ENCODE results near the gene DDI1.

DNA sequence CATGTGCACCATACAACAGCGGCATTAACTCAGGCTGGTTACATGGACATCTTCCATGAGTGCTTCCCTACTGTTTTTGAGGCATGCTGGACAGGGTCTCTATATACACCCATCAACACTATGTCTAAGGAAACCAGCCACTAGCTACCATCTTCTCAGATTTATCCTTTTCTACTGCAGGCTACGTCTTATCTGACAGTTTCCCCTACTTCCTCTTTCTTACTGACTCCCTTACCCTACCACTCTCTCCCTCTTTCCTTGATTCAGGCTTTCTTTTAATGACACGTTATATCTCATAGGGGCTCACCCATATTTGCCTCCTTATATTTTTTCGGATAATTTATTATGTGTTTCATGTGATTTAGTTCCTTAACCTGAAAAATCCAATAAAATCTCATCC lies 41.8 kb downstream of the DDI1 start:
- TF ChIP-seq, protein P1, sequence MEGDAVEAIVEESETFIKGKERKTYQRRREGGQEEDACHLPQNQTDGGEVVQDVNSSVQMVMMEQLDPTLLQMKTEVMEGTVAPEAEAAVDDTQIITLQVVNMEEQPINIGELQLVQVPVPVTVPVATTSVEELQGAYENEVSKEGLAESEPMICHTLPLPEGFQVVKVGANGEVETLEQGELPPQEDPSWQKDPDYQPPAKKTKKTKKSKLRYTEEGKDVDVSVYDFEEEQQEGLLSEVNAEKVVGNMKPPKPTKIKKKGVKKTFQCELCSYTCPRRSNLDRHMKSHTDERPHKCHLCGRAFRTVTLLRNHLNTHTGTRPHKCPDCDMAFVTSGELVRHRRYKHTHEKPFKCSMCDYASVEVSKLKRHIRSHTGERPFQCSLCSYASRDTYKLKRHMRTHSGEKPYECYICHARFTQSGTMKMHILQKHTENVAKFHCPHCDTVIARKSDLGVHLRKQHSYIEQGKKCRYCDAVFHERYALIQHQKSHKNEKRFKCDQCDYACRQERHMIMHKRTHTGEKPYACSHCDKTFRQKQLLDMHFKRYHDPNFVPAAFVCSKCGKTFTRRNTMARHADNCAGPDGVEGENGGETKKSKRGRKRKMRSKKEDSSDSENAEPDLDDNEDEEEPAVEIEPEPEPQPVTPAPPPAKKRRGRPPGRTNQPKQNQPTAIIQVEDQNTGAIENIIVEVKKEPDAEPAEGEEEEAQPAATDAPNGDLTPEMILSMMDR (conservative IDR thresholded peaks at IDR 0.05) = no peak
- TF ChIP-seq ZFX (IDR thresholded peaks at IDR 0.05) = no peak
